ENCODE data around the gene MRPS33.

Gene MRPS33

DNA sequence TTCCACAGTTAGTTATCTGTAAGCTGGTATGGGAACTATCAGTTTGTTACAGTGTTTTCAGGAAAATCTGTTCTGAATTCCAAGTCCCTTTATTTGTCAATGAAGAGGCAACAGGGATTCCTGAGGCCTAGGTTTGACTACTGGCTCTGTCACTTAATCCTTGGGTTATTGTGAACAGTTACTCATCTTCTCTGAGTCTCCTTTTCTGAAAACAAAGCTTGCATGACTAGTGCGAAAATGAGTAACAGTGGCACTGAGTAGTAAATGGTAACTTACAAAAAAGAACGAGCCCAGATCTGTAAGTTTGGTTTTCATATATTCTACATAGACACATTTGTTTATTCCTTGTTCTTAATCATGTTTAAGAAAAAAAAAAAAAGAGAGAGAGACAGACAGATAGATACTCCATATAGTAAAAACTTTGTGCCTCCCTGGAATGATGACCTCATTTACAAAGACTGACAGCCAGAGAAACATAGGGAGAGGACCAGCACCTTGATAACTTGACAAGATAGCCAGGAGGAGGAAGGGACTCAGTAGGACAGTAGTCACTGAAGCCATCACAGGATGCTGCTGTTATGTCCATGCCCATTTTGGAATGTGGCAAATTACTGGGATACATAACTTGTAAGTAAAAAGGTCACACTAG lies 1.9 kb downstream of the MRPS33 start:
- peaks cover 6 to 18% (median 11%) of the 10 kb centered on the region in 5 donors for H3K36me3 ChIP-seq (ENCODE audit: control insufficient read depth in 5 of 5, insufficient read depth in 5 of 5, low read length in 5 of 5)
- H3K4me3 ChIP-seq (ENCODE audit: low read depth in 1 of 5, low read length in 5 of 5) = no peak overlapping the region
- peaks cover 0 to 2% (median 0%) of the 10 kb centered on the region in 5 donors for H3K27me3 ChIP-seq (ENCODE audit: control insufficient read depth in 5 of 5, insufficient read depth in 4 of 5, low read length in 5 of 5)
- no peak overlapping the region for H3K27ac ChIP-seq (ENCODE audit: low read depth, low read length)
- H3K9ac ChIP-seq (ENCODE audit: low read length in 5 of 5) = no peak overlapping the region
- peaks cover 0 to 5% (median 2%) of the 10 kb centered on the region in 5 donors for H3K9me3 ChIP-seq (ENCODE audit: control insufficient read depth in 5 of 5, low read length in 5 of 5)
- peaks cover 0 to 21% (median 15%) of the 10 kb centered on the region in 5 donors for H3K4me1 ChIP-seq (ENCODE audit: control insufficient read depth in 5 of 5, insufficient read depth in 5 of 5, low read length in 5 of 5)

DNA sequence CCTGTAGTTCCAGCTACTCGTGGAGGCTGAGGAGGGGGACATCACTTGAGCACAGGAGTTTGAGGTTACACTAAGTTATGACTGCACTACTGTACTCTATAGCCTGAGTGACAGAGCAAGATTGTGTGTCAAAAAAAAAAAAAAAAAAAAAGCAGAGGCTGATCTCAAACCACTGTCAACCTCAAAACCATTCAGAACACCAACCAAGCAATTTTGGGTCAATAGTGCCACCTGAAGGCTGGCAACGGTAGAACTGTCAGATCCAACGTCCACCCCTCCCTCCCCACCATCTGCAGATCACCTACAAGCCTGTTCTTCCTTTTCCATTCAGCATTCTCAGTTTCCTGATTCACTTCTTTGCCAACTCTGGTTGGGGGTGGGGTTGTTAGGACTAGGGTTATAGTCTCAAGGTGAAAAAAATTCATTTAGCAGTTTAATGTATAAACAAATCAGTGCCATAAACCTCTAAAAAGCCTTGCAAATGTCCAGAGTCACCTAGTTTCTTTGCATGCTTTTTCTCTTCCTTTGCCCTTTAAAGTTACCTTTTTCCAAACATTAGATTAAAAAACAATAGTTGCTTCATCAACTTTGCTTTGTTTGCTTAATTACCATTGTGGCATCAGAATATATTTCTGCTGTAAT lies 2.6 kb downstream of the MRPS33 start:
- H3K9me3 ChIP-seq (ENCODE audit: control insufficient read depth in 5 of 5, low read length in 5 of 5) = peaks cover 0 to 5% (median 2%) of the 10 kb centered on the region in 5 donors
- peaks cover 0 to 21% (median 15%) of the 10 kb centered on the region in 5 donors for H3K4me1 ChIP-seq (ENCODE audit: control insufficient read depth in 5 of 5, insufficient read depth in 5 of 5, low read length in 5 of 5)
- no peak overlapping the region for H3K4me3 ChIP-seq (ENCODE audit: low read depth in 1 of 5, low read length in 5 of 5)
- peaks cover 8 to 25% (median 17%) of the 10 kb centered on the region in 5 donors for H3K36me3 ChIP-seq (ENCODE audit: control insufficient read depth in 5 of 5, insufficient read depth in 5 of 5, low read length in 5 of 5)
- no peak overlapping the region for H3K9ac ChIP-seq (ENCODE audit: low read length in 5 of 5)
- H3K27ac ChIP-seq (ENCODE audit: low read depth, low read length) = no peak overlapping the region
- H3K27me3 ChIP-seq (ENCODE audit: control insufficient read depth in 5 of 5, insufficient read depth in 4 of 5, low read length in 5 of 5) = peaks cover 0 to 2% (median 0%) of the 10 kb centered on the region in 5 donors

DNA sequence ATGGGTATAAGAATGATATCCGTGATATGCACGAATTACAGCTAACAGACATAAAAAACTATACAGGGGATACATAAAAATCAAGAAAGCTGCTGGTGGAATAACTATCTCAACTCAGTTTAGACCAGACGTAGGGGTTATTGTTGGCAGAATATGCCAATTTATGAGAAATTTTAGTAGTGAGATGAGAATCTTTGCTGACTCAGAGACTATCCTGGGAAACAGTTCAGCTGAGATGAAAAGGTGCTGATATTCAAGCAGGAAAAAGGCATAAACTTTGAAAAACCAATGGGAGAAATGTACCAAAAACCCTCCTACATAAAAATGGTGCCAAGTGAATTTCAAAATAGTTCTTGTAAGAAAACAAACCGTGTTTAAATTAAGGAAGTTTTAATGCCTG lies 3.3 kb downstream of the MRPS33 start:
- Histone ChIP-seq H3K9me3 (ENCODE audit: control insufficient read depth in 5 of 5, low read length in 5 of 5) (peaks cover 0 to 2% (median 1%) of the 10 kb centered on the region in 5 donors), H3K27me3 (ENCODE audit: control insufficient read depth in 5 of 5, insufficient read depth in 4 of 5, low read length in 5 of 5) (peaks cover 0 to 2% (median 0%) of the 10 kb centered on the region in 5 donors), H3K9ac (ENCODE audit: low read length in 5 of 5) (no peak overlapping the region), H3K36me3 (ENCODE audit: control insufficient read depth in 5 of 5, insufficient read depth in 5 of 5, low read length in 5 of 5) (peaks cover 14 to 32% (median 24%) of the 10 kb centered on the region in 5 donors), H3K27ac (ENCODE audit: low read depth, low read length) (no peak overlapping the region), H3K4me1 (ENCODE audit: control insufficient read depth in 5 of 5, insufficient read depth in 5 of 5, low read length in 5 of 5) (peaks cover 0 to 21% (median 15%) of the 10 kb centered on the region in 5 donors), H3K4me3 (ENCODE audit: low read depth in 1 of 5, low read length in 5 of 5) (no peak overlapping the region)

DNA sequence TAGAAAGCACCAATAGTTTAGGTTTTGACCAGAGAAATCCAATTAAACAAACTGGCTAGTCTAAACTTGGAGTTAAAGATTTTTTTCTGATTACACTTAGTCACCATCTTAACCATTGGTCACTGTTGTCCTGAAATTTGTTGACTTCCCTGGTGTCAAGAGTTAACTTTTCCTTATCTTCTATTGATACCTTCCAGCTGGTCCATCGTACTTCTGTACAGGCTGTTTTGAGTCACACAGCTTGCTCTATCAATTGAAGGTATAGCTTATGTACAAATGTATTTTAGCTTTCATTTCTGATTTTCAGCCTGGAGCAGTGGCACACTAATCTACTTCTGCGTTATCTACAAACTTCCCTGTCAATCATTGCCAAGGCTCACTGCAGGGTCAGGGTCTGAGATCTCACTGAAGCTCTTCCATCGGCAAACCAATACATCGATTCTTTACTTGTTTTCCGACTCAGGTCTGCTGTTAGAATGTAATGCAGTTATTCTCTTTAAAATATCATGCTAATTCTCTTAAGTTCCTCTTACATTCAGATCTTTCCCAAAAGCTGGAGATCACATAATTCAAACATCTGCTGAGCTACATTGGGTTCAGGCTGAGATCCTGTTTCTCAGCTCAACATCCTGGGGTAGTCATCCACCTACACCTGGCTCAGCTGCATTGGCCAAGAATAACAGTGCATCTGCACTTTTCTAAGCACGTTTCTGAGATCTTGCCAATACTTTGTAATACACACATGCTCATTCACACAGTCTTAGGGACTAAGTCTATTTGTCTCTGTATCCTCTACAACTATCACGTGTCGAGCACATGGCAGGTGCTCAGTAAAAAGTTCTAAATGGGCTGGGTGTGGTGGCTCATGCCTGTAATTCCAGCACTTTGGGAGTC lies 11.3 kb downstream of the MRPS33 start:
- Histone ChIP-seq H3K9me3 (ENCODE audit: control insufficient read depth in 5 of 5, low read length in 5 of 5) (no peaks in the 10 kb centered on the region), H3K4me3 (ENCODE audit: low read depth in 1 of 5, low read length in 5 of 5) (no peak overlapping the region), H3K36me3 (ENCODE audit: control insufficient read depth in 5 of 5, insufficient read depth in 5 of 5, low read length in 5 of 5) (peaks cover 22 to 35% (median 24%) of the 10 kb centered on the region in 5 donors), H3K27me3 (ENCODE audit: control insufficient read depth in 5 of 5, insufficient read depth in 4 of 5, low read length in 5 of 5) (no peaks in the 10 kb centered on the region), H3K9ac (ENCODE audit: low read length in 5 of 5) (no peak overlapping the region), H3K4me1 (ENCODE audit: control insufficient read depth in 5 of 5, insufficient read depth in 5 of 5, low read length in 5 of 5) (no peaks in the 10 kb centered on the region), H3K27ac (ENCODE audit: low read depth, low read length) (no peak overlapping the region)

DNA sequence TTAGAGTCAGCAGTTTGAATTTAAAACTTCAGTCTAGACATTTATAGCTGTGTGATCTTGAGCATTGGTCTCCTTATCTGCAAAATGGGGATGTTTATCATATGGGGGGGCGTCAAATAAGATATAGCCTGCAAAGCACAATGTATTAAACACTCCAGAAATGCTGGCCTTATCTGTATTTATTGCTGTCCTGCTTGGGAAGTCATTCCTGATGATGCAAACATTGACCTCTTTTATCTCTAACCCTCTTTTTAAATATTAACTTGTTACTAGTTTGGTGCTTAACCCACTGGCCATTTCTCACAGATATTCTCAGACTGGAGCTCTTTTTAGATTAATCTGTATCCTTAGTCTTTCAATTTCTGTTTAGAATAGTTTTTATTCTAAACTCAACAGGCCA lies 13.2 kb downstream of the MRPS33 start:
- H3K4me1 ChIP-seq (ENCODE audit: control insufficient read depth in 5 of 5, insufficient read depth in 5 of 5, low read length in 5 of 5) = peaks cover 0 to 4% (median 0%) of the 10 kb centered on the region in 5 donors
- H3K9me3 ChIP-seq (ENCODE audit: control insufficient read depth in 5 of 5, low read length in 5 of 5) = no peaks in the 10 kb centered on the region
- H3K4me3 ChIP-seq (ENCODE audit: low read depth in 1 of 5, low read length in 5 of 5) = no peak overlapping the region
- H3K9ac ChIP-seq (ENCODE audit: low read length in 5 of 5) = no peak overlapping the region
- no peaks in the 10 kb centered on the region for H3K27me3 ChIP-seq (ENCODE audit: control insufficient read depth in 5 of 5, insufficient read depth in 4 of 5, low read length in 5 of 5)
- H3K27ac ChIP-seq (ENCODE audit: low read depth, low read length) = no peak overlapping the region
- H3K36me3 ChIP-seq (ENCODE audit: control insufficient read depth in 5 of 5, insufficient read depth in 5 of 5, low read length in 5 of 5) = peaks cover 9 to 16% (median 10%) of the 10 kb centered on the region in 5 donors

DNA sequence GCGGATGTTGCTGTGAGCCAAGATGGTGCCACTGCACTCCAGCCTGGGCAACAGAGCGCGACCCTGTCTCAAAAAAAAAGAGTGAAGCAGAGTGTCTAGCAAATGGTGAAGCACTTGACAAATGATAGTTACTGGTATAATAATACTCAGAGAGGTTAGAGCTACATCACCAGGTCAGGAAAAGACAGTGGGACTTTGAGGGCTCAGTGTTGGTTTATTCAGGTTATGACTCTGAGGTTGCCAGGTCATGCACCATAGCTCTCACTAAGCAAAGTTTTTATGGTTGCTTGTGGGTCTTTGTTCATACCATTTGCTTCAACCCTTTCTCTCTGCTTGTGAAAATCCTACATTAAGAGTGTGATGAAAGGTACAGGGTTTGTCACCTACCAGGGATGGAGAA lies 13.6 kb downstream of the MRPS33 start:
- Histone ChIP-seq H3K36me3 (ENCODE audit: control insufficient read depth in 5 of 5, insufficient read depth in 5 of 5, low read length in 5 of 5) (peaks cover 5 to 12% (median 7%) of the 10 kb centered on the region in 5 donors), H3K9ac (ENCODE audit: low read length in 5 of 5) (no peak overlapping the region), H3K4me3 (ENCODE audit: low read depth in 1 of 5, low read length in 5 of 5) (no peak overlapping the region), H3K27me3 (ENCODE audit: control insufficient read depth in 5 of 5, insufficient read depth in 4 of 5, low read length in 5 of 5) (no peaks in the 10 kb centered on the region), H3K9me3 (ENCODE audit: control insufficient read depth in 5 of 5, low read length in 5 of 5) (no peaks in the 10 kb centered on the region), H3K27ac (ENCODE audit: low read depth, low read length) (no peak overlapping the region), H3K4me1 (ENCODE audit: control insufficient read depth in 5 of 5, insufficient read depth in 5 of 5, low read length in 5 of 5) (peaks cover 0 to 4% (median 0%) of the 10 kb centered on the region in 5 donors)

DNA sequence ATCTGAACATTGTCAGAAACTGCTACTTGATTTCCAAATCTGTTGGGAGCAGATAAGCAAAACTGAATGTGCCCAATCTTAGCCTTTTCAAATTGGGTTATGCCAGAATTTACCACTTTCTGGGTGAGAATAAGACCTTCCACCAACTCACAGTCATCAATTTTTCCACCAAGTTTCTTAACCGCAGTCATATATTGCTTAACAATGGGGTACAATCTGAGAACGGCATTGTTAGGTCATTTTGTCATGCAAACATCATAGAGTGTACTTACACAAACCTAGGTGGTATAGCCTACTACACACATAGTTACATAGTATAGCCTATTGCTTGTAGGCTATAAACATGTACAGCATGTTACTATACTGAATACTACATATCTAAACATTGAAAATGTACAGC lies 16.0 kb downstream of the MRPS33 start:
- H3K9me3 ChIP-seq (ENCODE audit: control insufficient read depth in 5 of 5, low read length in 5 of 5) = no peaks in the 10 kb centered on the region
- peaks cover 0 to 4% (median 0%) of the 10 kb centered on the region in 5 donors for H3K4me1 ChIP-seq (ENCODE audit: control insufficient read depth in 5 of 5, insufficient read depth in 5 of 5, low read length in 5 of 5)
- H3K4me3 ChIP-seq (ENCODE audit: low read depth in 1 of 5, low read length in 5 of 5) = no peak overlapping the region
- no peak overlapping the region for H3K9ac ChIP-seq (ENCODE audit: low read length in 5 of 5)
- H3K27ac ChIP-seq (ENCODE audit: low read depth, low read length) = no peak overlapping the region
- H3K27me3 ChIP-seq (ENCODE audit: control insufficient read depth in 5 of 5, insufficient read depth in 4 of 5, low read length in 5 of 5) = no peaks in the 10 kb centered on the region
- no peaks in the 10 kb centered on the region for H3K36me3 ChIP-seq (ENCODE audit: control insufficient read depth in 5 of 5, insufficient read depth in 5 of 5, low read length in 5 of 5)

DNA sequence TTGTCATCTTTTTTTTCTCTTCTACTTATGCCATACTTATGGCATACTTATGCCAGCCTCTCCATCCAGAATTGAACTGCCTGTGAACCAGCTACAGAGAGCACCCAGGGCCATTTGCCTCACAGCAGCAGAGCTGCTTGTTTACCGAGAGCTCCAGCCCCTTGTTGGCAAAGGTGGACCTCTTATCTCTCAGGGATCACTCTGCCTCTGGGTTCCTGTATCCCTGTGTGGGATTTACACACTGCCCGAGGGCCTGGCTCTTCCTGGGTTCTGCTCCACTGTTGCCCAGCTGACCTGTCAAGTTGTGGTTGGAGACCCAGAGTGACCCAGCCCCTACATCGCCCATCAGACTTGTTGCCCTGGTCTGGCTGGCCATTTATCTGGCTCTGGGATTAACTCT lies 22.3 kb downstream of the MRPS33 start:
- Histone ChIP-seq H3K9me3 (ENCODE audit: control insufficient read depth in 5 of 5, low read length in 5 of 5) (no peaks in the 10 kb centered on the region), H3K36me3 (ENCODE audit: control insufficient read depth in 5 of 5, insufficient read depth in 5 of 5, low read length in 5 of 5) (no peaks in the 10 kb centered on the region), H3K4me3 (ENCODE audit: low read depth in 1 of 5, low read length in 5 of 5) (no peak overlapping the region), H3K27ac (ENCODE audit: low read depth, low read length) (no peak overlapping the region), H3K9ac (ENCODE audit: low read length in 5 of 5) (no peak overlapping the region), H3K27me3 (ENCODE audit: control insufficient read depth in 5 of 5, insufficient read depth in 4 of 5, low read length in 5 of 5) (no peaks in the 10 kb centered on the region), H3K4me1 (ENCODE audit: control insufficient read depth in 5 of 5, insufficient read depth in 5 of 5, low read length in 5 of 5) (no peaks in the 10 kb centered on the region)

DNA sequence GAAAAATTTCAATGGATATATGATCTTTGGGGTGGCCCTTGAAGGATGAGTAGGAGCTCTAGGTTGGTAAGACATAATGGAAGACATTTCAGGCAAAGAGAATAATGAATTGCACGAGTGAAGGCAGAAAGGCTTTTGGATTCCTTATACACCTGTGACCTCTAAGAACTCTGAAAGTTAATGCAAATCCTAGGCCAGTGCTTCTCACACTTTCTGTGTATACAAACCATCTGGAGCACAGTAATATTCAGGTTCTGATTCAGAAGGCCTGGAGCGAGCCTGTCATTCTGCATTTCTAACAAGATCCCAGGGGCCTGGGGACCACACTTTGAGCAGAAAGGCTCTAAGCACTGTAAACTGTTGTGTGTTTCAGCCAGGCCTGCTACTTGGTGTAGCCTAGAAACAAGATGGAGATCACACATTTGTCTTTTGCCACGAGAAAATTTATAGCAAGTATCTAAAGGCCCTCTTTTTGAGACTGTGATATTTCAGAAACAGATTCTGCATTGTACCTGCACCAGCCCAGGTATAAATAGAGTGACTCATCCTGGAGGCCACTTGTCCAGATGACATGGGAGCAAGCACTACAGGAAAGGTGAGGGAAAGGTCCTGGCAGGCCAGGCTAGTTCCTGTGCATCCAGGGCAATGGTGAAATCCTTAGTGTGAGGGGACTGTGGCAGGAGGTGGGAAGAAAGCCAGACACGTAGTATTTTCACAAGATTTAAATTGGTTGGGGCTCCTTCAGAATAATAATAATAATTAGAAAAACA lies 24.4 kb downstream of the MRPS33 start:
- Histone ChIP-seq H3K4me3 (ENCODE audit: low read depth in 1 of 5, low read length in 5 of 5) (no peak overlapping the region), H3K27me3 (ENCODE audit: control insufficient read depth in 5 of 5, insufficient read depth in 4 of 5, low read length in 5 of 5) (no peaks in the 10 kb centered on the region), H3K9me3 (ENCODE audit: control insufficient read depth in 5 of 5, low read length in 5 of 5) (no peaks in the 10 kb centered on the region), H3K36me3 (ENCODE audit: control insufficient read depth in 5 of 5, insufficient read depth in 5 of 5, low read length in 5 of 5) (no peaks in the 10 kb centered on the region), H3K27ac (ENCODE audit: low read depth, low read length) (no peak overlapping the region), H3K9ac (ENCODE audit: low read length in 5 of 5) (no peak overlapping the region), H3K4me1 (ENCODE audit: control insufficient read depth in 5 of 5, insufficient read depth in 5 of 5, low read length in 5 of 5) (no peaks in the 10 kb centered on the region)

Data from subcutaneous abdominal adipose tissue (tissue), 5 donors.